GM13976 (cell line): ENCODE data around the gene PLEKHM3.

Experiments
- DNase-seq: peaks from one replicate; pipeline ENCODE4 v3.0.0; 2012; ENCODE audit warnings: low spot score
- CTCF ChIP-seq: IDR thresholded peaks from 2 replicates; pipeline ENCODE4 v1.5.1; 2012; ENCODE audit warnings: borderline replicate concordance, mild to moderate bottlenecking; ENCODE audit not compliant: insufficient read depth; ENCODE audit errors: extremely low read depth, missing control alignments, control extremely low read depth
- in situ Hi-C: fragments of 300-500 bp; cut with MboI; formaldehyde crosslinking; loops from one replicate; pipeline ENCODE4 v1.12.0; 2022; ENCODE audit warnings: low sequenced_read_pairs, mixed read lengths, inconsistent platforms; ENCODE audit not compliant: unreplicated experiment

The PLEKHM3 gene

GRCh38 chr2:207802650-207803049, 222.7 kb downstream of the PLEKHM3 start:
- in situ Hi-C loops = no loop called here
- no peak for TF ChIP-seq CTCF
- DNase-seq = no peak

GRCh38 chr2:207801259-207801658, 224.1 kb downstream of the PLEKHM3 start:
- DNase-seq = no peak
- no peak for TF ChIP-seq CTCF
- in situ Hi-C loops = no loop called here

GRCh38 chr2:207796585-207797350, 228.6 kb downstream of the PLEKHM3 start:
- no peak for TF ChIP-seq CTCF
- in situ Hi-C loops = no loop called here
- DNase-seq = no peak

- DNase-seq = no peak
- in situ Hi-C loops = no loop called here
- TF ChIP-seq CTCF = no peak
Observed at GRCh38 chr2:207792244-207792785, 233.0 kb downstream of the PLEKHM3 start.

- in situ Hi-C loops = no loop called here
- no peak for DNase-seq
- TF ChIP-seq CTCF = no peak
Observed at GRCh38 chr2:207791579-207792243, 233.6 kb downstream of the PLEKHM3 start.

GRCh38 chr2:207790898-207791297, 234.4 kb downstream of the PLEKHM3 start:
- DNase-seq = no peak
- in situ Hi-C loops = no loop called here
- TF ChIP-seq CTCF = no peak
